HG03280 (cell line): ENCODE data around the gene MRTFA.
"Not testable (repeated sequence)": the region's sequence is repeated elsewhere in the genome, so short reads cannot be mapped to it uniquely, and the experiment has no call there.

Experiments used
- ATAC-seq: cut with Tn5 transposase; IDR thresholded peaks from one replicate; pipeline ENCODE4 v1.9.1; 2021; ENCODE audit warnings: mild to moderate bottlenecking, moderate library complexity; ENCODE audit not compliant: unreplicated experiment

The MRTFA gene

DNA sequence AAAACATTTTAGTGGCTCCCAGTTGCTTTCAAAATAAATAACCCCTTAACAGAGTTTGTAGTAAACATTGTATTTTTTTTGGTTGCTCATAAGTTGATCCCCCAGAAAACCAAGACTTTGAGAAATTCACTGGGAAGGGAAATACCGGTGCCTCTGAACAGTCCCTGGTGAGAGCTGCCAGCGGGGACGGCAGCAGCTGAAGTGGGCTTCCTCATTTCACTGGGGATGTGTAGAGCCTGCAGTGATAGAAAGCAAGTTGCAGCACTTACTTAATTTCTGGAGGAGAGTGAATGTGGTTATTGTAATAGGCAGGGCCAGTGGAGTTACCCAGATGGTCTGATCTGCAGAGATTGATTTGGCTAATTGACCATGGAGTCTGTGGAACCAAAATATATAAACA lies 24.2 kb upstream of the MRTFA start:
- ATAC-seq: no peak

GRCh38 chr22:40659166-40659565 lies 22.6 kb upstream of the MRTFA start:
- no peak for ATAC-seq

GRCh38 chr22:40656651-40657050 lies 20.1 kb upstream of the MRTFA start:
- ATAC-seq: not testable (repeated sequence)

DNA sequence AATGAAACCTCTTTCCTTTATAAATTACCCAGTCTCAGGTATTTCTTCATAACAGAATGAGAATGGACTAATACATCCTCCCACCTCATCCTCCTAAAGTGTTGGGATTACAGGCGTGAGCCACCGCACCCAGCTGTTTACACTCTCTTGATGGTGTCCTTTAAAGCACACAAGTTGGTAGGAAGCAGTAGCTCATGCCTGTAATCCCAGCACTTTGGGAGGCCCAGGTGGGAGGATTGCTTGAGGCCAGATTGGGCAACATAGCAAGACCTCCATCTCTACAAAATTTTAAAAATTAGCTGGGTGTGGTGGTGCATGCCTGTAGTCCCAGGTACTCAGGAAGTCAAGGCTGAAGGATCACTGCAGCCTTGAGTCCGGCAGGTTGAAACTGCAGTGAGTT lies 19.4 kb upstream of the MRTFA start:
- ATAC-seq: not testable (repeated sequence)

- ATAC-seq: no peak
These were observed 18.1 kb upstream of the MRTFA start for GRCh38 chr22:40654522-40655167.

DNA sequence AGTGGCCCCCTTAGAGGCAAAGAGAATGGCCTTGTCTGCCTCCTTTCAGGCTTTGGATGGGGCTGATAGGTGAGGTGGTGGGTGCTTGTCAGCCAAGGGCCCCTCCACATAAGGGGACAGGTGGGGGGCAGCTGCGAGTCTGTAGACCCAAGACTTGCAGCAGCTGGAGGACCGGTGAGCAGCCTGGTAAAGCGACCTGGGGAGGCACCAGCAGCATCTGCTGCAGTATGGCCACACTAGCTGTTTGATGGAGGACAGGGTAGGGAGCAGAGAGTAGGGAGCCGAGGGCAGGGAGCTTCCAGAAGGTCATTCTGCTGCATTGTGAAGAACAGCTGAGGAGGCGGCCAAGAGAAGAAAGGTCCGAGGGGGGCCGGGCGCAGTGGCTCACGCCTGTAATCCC lies 16.8 kb upstream of the MRTFA start:
- no peak for ATAC-seq

DNA sequence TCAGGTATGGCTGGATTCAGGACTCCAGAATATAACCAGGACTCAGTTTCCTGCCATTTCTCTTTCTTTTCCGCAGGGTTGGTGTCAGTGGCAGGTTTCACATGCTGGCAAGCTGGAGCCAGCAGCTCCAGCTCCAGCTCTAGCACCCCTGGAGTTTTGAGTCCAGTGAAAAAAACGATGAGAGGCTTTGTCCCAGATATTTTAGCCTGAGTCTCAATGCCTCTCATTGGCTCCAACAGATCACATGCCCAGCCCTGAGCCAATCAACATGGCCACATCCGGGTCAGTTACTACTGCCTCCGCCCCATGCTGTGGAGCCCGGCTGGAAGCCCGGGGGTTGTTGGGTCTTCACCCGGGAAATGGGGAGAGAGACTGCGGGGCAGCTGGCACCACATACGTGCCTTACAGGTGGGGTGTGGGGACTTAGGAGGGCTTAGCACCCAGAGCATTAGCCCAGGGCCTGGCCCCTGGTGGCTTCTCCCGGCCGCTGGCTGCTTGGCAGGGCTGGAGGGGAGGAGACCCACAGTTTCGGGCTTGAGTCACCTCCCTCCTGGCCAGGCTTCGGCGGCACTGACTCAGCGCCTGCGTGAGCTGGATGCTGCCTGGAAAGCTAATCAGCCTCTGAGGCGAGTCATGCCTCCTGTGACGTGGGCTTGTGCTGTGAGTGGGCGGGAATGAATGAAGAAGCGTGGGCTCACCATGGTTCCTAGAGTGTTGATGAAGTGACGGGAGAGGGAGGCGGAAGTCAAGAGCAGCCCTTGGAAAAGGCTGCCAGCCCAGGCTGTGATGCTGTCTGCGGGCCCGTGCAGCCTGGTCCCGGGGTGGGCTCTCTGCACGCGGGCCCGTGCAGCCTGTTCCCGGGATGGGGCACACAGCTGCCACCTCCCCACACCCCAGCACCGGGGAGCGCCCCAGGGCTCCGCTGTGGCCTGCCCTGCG lies 15.3 kb upstream of the MRTFA start:
- ATAC-seq: peak; percentile 79

- ATAC-seq: no peak
These were observed 14.5 kb upstream of the MRTFA start for GRCh38 chr22:40651057-40651456.

- no peak for ATAC-seq
These were observed 11.9 kb upstream of the MRTFA start for GRCh38 chr22:40648386-40648785.

DNA sequence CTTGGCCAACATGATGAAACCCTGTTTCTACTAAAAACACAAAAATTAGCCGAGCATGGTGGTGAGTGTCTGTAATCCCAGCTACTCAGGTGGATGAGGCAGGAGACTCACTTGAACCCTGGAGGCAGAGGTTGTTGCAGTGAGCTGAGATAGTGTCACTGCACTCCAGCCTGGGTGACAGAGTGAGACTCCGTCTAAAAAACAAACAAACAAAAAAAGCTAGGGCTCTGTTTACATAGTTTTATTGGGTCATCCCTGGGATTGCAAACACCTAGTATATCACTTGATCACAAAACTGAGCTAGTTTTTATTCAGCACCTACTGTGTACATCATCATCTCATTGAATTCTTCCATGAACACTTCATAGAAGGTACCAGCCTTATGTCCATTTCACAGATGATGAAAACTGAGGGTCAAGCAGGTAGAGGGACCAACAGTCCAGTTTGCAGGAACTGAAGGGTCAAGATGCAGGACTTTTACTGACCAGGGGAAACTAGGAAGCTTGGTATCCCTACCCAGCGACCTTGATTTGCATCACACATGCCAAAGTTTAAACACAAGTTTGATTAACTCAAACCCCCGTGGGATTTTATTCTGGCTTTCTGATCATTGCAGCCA lies 9.2 kb upstream of the MRTFA start:
- ATAC-seq: no peak

DNA sequence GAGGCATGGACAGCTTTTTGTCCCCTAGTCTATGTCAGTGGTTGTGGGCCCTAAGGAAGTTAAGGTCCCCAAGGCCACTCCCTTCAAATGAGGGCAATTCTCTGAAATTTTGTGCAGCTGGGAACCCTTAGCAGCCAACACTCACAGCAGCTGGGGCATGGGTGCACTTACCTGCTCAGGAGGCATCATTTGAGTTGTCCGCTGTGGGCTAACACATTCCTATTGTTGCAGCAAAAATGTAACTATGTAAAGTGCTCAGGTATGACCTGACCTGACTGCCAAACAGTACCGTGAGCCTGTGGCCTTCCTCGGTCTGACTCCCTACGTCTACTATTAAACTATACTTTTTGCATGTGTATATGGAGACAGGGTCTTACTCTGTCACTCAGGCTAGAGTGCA lies 5.8 kb upstream of the MRTFA start:
- ATAC-seq: no peak

GRCh38 chr22:40641269-40641668 lies 4.8 kb upstream of the MRTFA start:
- no peak for ATAC-seq

DNA sequence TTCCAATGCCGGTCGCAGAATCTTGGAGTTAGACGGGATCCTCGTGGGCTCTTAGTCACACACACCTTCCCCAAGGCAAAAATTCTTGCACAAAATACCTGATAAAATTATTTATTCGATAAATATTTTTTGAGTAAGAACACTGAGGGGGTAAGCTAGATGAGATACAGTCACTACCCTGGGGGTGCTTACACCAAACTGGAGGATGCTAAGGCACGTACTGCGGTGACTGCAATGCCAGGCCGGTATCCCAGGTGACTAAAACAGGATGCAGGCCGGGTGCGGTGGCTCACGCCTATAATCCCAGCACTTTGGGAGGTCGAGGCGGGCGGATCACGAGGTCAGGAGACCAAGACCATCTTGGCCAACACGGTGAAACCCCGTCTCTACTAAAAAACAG lies 1.7 kb upstream of the MRTFA start:
- no peak for ATAC-seq

GRCh38 chr22:40637183-40638150 lies 948 bp upstream of the MRTFA start:
- ATAC-seq: no peak

- ATAC-seq: peak; percentile 9
These were observed 559 bp downstream of the MRTFA start for GRCh38 chr22:40635940-40636379.

DNA sequence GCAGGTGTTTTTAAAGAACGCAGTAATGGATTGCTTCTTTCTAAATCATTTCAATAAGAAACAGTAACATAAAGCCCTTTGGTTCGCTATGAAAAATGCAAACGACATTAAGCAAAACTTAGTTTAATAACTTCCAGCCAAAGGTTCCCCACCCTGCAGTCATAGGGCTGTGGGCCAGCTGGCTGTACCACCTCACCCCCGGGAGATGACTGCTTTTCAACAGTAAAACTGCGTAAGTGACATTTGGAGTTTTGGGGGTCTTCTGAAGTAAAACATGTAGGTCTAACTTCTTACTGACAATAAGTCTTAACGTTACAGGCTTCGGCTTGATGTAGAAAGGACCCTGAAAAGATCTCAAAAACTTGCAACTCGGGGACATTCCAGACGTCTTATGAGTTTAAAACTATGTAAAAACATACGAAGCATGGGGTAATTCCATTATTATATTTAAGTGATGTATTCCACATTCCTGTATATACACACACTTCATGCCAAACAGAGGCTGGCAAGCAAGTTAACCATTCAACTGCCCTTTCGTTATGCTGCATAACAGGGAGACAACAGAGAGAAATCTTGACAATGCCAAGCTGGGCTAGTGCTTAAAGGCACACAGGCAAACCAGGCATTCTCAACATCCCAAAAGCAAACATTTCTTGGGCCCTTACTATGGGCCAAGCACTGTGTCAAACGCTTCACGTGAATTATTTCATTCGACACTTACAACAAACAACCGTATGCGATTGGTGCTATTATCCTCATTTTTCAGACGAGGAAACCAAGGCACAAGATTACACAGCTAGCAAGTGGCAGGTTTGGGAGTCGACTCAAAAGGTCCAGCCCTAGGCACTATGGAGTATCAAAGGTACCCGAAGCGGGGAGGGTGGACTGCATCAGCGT lies 1.2 kb downstream of the MRTFA start:
- ATAC-seq: no peak

- no peak for ATAC-seq
These were observed 2.2 kb downstream of the MRTFA start for GRCh38 chr22:40634119-40634903.

- ATAC-seq: no peak
These were observed 3.5 kb downstream of the MRTFA start for GRCh38 chr22:40633036-40633435.

DNA sequence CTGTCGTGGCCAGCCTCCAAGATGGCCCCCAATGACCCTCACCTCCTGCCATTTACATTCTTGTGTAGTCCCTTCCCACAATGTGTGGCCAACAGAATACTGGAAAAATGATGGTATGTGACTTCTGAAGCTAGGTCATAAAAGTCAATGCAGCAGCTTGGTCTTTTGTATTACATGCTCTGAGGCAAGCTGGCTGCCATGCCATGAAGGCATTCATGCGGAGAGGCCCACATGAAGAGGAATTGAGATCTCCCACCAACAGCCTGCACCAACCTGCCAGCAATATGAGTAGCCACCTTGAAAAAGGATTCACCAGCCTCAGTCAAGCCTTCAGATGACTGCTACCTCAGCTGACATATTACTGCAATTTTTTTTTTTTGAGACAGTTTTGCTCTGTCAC lies 4.6 kb downstream of the MRTFA start:
- ATAC-seq: no peak
